Transverse colon (tissue), 4 donors: ENCODE data around the gene C16orf89. TPM values are rescaled to one million over a fixed set of nuclear protein-coding genes. Genes with fewer than 3 reads are reported as not detected.
"Not testable (repeated sequence)": the region's sequence is repeated elsewhere in the genome, so short reads cannot be mapped to it uniquely, and the experiment has no call there.

Experiments used
- DNase-seq: peaks from one replicate; pipeline ENCODE4 v3.0.0-alpha.2; 2019
- H3K27ac ChIP-seq, 4 donors: fragments of 200-600 bp; sonication (generic); 2 replicates each; pipeline ENCODE4 v1.5.1; 2016 to 2018; ENCODE audit warnings: inconsistent platforms in 4 of 4
- H3K27me3 ChIP-seq: fragments of 200-600 bp; sonication (generic); 2 replicates; pipeline ENCODE4 v1.5.1; 2017; ENCODE audit warnings: inconsistent platforms
- H3K36me3 ChIP-seq, 4 donors: fragments of 200-600 bp; sonication (generic); 2 replicates each; pipeline ENCODE4 v1.5.1; 2017 to 2019; ENCODE audit warnings: inconsistent platforms in 4 of 4
- H3K4me1 ChIP-seq, 4 donors: fragments of 200-600 bp; sonication (generic); 2 replicates each; pipeline ENCODE4 v1.5.1; 2017 to 2020; ENCODE audit warnings: inconsistent platforms in 4 of 4
- H3K4me3 ChIP-seq, 4 donors: fragments of 200-600 bp; sonication (generic); 1 replicate in 1 of 4; 2 replicates in 3 of 4; pipeline versions ENCODE4 v1.5.1 to v1.6.1; 2017 to 2019; ENCODE audit warnings: inconsistent platforms in 4 of 4
- H3K9me3 ChIP-seq, 2 donors: fragments of 200-600 bp; sonication (generic); 2 replicates each; pipeline ENCODE4 v1.5.1; 2017 to 2019; ENCODE audit warnings: inconsistent platforms in 2 of 2
- CTCF ChIP-seq, 5 experiments: fragments of 200-600 bp in 3 of 5; fragments of 450-650 bp in 2 of 5; sonication (generic) in 3 of 5; IDR thresholded peaks; 1 replicate in 2 of 5; 2 replicates in 3 of 5; pipeline ENCODE4 v1.5.1; 2016 to 2017; ENCODE audit warnings: antibody characterized with exemption in 5 of 5, inconsistent platforms in 3 of 5, mild to moderate bottlenecking in 2 of 5, moderate library complexity in 1 of 5
- whole genome bisulfite sequencing, 2 donors: methylation state at CpG; one replicate each; pipeline ENCODE4 v1.1.5; 2018; ENCODE audit warnings: low coverage in 1 of 2; 5-methylcytosine and 5-hydroxymethylcytosine counted together
- in situ Hi-C, 4 donors: fragments of 200-750 bp; cut with MboI; loops; one replicate each; pipeline versions ENCODE4 v1.15.0 to v1.15.1; 2017; ENCODE audit warnings: low sequenced_read_pairs in 3 of 4, low pct_ligation_motif_present in 1 of 4, low pct_unique_long_range_greater_than_20kb in 1 of 4
- intact Hi-C: fragments of 100-400 bp; cut with DNase I; formaldehyde crosslinking; loops from one replicate; pipeline ENCODE4 v1.15.1; 2023; ENCODE audit warnings: low total_unique reads
- total RNA-seq, 4 donors: library from RNA; depleted of rRNA; stranded (reverse); fragments of >200 nt; gene quantifications; one replicate each; pipeline ENCODE4 v1.1.0, GENCODE V29; 2016

C16orf89 gene
- total RNA-seq, 4 donors from 2014 or later = 1.5 to 8.6 TPM; not detected in 2

GRCh38 chr16:5089911-5090555 lies 24.3 kb upstream of the C16orf89 start:
- H3K27me3 ChIP-seq, in situ Hi-C loops, H3K9me3 ChIP-seq, DNase-seq, H3K36me3 ChIP-seq, H3K4me3 ChIP-seq, H3K27ac ChIP-seq, H3K4me1 ChIP-seq: not testable (repeated sequence)
- 91% methylated on average over 23 of the region's 26 CpGs; no CpG with 5 or more reads in 1 of the 2 donors for WGBS, 2 donors
- intact Hi-C loops = loop anchor here (10.0 kb wide), 1 partner anchor 735 kb away; the partner anchor contains the start of gene PAM16

GRCh38 chr16:5088936-5089335 lies 23.2 kb upstream of the C16orf89 start:
- H3K9me3 ChIP-seq, H3K27me3 ChIP-seq, H3K4me3 ChIP-seq, intact Hi-C loops, DNase-seq, in situ Hi-C loops, H3K4me1 ChIP-seq, H3K27ac ChIP-seq, H3K36me3 ChIP-seq: not testable (repeated sequence)
- 90% methylated on average over 17 of the region's 17 CpGs; no CpG with 5 or more reads in 1 of the 2 donors for WGBS, 2 donors

GRCh38 chr16:5088086-5088790 lies 22.5 kb upstream of the C16orf89 start:
- DNase-seq, H3K27me3 ChIP-seq, intact Hi-C loops, in situ Hi-C loops, H3K4me3 ChIP-seq, H3K4me1 ChIP-seq, H3K27ac ChIP-seq, H3K9me3 ChIP-seq, H3K36me3 ChIP-seq: not testable (repeated sequence)
- WGBS, 2 donors = 90% methylated on average over 18 of the region's 18 CpGs; no CpG with 5 or more reads in 1 of the 2 donors

GRCh38 chr16:5085716-5086115 lies 20.0 kb upstream of the C16orf89 start:
- H3K36me3 ChIP-seq = not testable (repeated sequence)

GRCh38 chr16:5084802-5085201 lies 19.0 kb upstream of the C16orf89 start:
- peak; percentile 56 to 64 (median 61) for TF ChIP-seq CTCF (IDR thresholded peaks at IDR 0.05)
- in situ Hi-C loops, H3K27me3 ChIP-seq, H3K27ac ChIP-seq, intact Hi-C loops, H3K36me3 ChIP-seq, H3K9me3 ChIP-seq, H3K4me3 ChIP-seq: not testable (repeated sequence)
- DNase-seq = peak; percentile 57
- WGBS, 2 donors = 67 to 76% methylated on average over 4 to 10 of the region's 10 CpGs
- H3K4me1 ChIP-seq = peaks cover 0 to 11% (median 5%) of the 10 kb centered on the region in 4 donors

More at GRCh38 chr16:5085716-5086115, 20.0 kb upstream of the C16orf89 start:
- intact Hi-C loops, H3K27ac ChIP-seq, H3K9me3 ChIP-seq, DNase-seq, in situ Hi-C loops, H3K27me3 ChIP-seq, H3K4me1 ChIP-seq, H3K4me3 ChIP-seq: not testable (repeated sequence)
- 85 to 89% methylated on average over 4 to 11 of the region's 11 CpGs for WGBS, 2 donors

- H3K27ac ChIP-seq, H3K4me3 ChIP-seq, H3K27me3 ChIP-seq, H3K9me3 ChIP-seq, intact Hi-C loops, DNase-seq, H3K36me3 ChIP-seq, in situ Hi-C loops: not testable (repeated sequence)
- 77% methylated on average over 11 of the region's 11 CpGs; no CpG with 5 or more reads in 1 of the 2 donors for WGBS, 2 donors
- peaks cover 0 to 11% (median 5%) of the 10 kb centered on the region in 4 donors for H3K4me1 ChIP-seq
Measured at GRCh38 chr16:5084099-5084731, 18.5 kb upstream of the C16orf89 start.

GRCh38 chr16:5083646-5084045 lies 17.9 kb upstream of the C16orf89 start:
- DNase-seq, intact Hi-C loops: not testable (repeated sequence)

GRCh38 chr16:5080996-5081395 lies 15.2 kb upstream of the C16orf89 start:
- H3K36me3 ChIP-seq, in situ Hi-C loops, H3K4me3 ChIP-seq, H3K27me3 ChIP-seq, H3K9me3 ChIP-seq, intact Hi-C loops: not testable (repeated sequence)
- Histone ChIP-seq H3K4me1 (peaks cover 0 to 11% (median 5%) of the 10 kb centered on the region in 4 donors), H3K27ac (peak overlapping the region; percentile 66 to 82 (median 76))
- 52% methylated on average over 3 of the region's 9 CpGs; no CpG with 5 or more reads in 1 of the 2 donors for WGBS, 2 donors
- peak; percentile 80 for DNase-seq

More at GRCh38 chr16:5083646-5084045, 17.9 kb upstream of the C16orf89 start:
- H3K27ac ChIP-seq, H3K27me3 ChIP-seq, in situ Hi-C loops, H3K36me3 ChIP-seq, H3K9me3 ChIP-seq, H3K4me3 ChIP-seq: not testable (repeated sequence)
- peaks cover 0 to 11% (median 5%) of the 10 kb centered on the region in 4 donors for H3K4me1 ChIP-seq
- 82 to 100% methylated on average over 2 to 9 of the region's 9 CpGs for WGBS, 2 donors

GRCh38 chr16:5080461-5080860 lies 14.7 kb upstream of the C16orf89 start:
- H3K27ac ChIP-seq = peak overlapping the region; percentile 66 to 82 (median 76)
- peak; percentile 20 for DNase-seq
- H3K4me1 ChIP-seq = peaks cover 0 to 11% (median 5%) of the 10 kb centered on the region in 4 donors
- WGBS, 2 donors = 57% methylated on average over 8 of the region's 12 CpGs; no CpG with 5 or more reads in 1 of the 2 donors
- intact Hi-C loops, H3K27me3 ChIP-seq, H3K4me3 ChIP-seq, in situ Hi-C loops, H3K9me3 ChIP-seq: not testable (repeated sequence)
- H3K36me3 ChIP-seq = peaks cover 0 to 14% (median 3%) of the 10 kb centered on the region in 4 donors
